Measurements from ENCODE around the gene UROD.
"Not testable (repeated sequence)": the region's sequence is repeated elsewhere in the genome, so short reads cannot be mapped to it uniquely, and the experiment has no call there.

Gene UROD

GRCh38 chr1:45001576-45001975 lies 10.5 kb upstream of the UROD start:
- H3K27ac Mint-ChIP-seq = peak overlapping the region in 1 of 2 donors; percentile 18
- H3K27me3 Mint-ChIP-seq; H3K4me3 Mint-ChIP-seq; DNase-seq; H3K9me3 Mint-ChIP-seq; H3K4me1 Mint-ChIP-seq (ENCODE audit: low read depth in 2 of 2); ATAC-seq (replicated peaks): not testable (repeated sequence)
- H3K36me3 Mint-ChIP-seq (ENCODE audit: insufficient read depth) = peaks cover 31% of the 10 kb centered on the region

DNA sequence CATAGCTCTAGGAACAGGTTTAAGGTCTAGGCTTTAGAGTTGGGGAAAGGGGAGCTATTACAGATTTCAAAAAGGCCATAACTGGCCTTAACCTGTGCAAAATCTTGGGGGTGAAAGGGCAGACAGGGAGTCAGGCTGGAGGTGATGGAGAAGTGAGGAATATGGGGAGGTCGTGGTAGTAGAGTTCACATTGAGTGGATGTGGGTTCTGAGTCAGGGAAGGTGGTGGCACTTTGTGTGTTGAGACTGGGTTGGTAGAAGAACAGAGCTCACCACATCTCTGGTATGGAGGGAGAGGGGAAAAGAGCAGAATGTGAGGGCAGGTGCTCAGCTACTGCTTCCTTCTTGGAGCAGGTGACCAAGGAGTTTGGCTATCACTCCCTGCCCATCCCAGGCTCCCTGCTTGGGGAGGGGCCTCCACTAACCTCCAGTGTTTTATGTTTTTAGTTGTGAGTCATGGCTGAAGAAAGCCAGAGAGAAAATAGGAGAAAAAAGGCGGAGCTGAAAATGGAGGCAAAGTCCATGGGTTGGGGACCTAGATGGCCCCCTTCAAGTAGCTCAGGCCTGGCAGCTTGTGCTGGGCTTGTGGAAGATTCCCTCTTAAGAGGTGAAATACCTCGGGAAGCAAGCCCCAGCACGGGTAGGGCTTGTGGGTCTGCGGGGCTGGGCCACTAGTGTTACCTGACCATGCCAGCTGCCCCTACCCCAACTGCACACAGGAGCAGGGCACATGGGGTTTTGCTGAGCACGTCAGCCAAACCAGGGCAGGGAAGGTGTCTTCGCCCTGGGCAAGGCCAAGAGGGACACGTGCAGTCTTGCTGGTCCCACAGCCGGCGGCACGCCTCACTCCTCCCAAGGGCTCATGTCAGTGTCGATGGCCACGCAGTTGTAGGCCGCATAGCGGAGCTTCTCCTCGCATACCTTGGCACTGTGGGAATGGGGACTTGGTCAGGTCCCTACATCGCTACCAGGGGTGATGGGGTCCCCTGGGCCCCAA lies 9.1 kb upstream of the UROD start:
- no peaks in the 10 kb centered on the region for H3K27me3 Mint-ChIP-seq
- no peaks in the 10 kb centered on the region for H3K9me3 Mint-ChIP-seq
- peak overlapping the region in 1 of 2 donors; percentile 60 for H3K27ac Mint-ChIP-seq
- H3K4me3 Mint-ChIP-seq = no peak overlapping the region
- H3K36me3 Mint-ChIP-seq (ENCODE audit: insufficient read depth) = peaks cover 39% of the 10 kb centered on the region
- H3K4me1 Mint-ChIP-seq (ENCODE audit: low read depth in 2 of 2) = peaks cover 0 to 11% of the 10 kb centered on the region in 2 donors
- no peak for DNase-seq
- no peak for ATAC-seq (replicated peaks)

DNA sequence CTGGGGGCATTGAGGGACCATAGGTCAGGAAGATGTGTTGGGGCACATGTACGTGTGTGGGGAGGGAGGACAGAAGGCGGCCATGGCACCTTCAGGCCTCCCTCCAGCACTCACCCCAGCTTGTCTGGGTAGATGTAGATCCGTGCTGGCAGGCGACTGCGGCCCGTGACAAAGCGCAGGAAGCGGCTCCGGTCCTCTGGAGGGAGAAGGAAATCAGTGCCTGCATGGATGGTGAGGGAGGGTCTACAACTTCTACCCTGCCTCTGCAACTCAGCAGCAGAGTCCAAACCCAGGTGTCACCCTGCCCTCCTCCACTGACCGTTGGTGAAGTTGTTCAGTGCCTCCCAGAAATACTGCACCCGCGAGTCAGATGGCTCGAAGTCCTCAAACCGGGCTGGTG lies 8.3 kb upstream of the UROD start:
- DNase-seq = no peak
- Mint-ChIP-seq H3K4me3 (no peak overlapping the region), H3K36me3 (ENCODE audit: insufficient read depth) (peaks cover 42% of the 10 kb centered on the region), H3K27ac (no peak overlapping the region), H3K9me3 (no peaks in the 10 kb centered on the region), H3K27me3 (no peaks in the 10 kb centered on the region), H3K4me1 (ENCODE audit: low read depth in 2 of 2) (peaks cover 2 to 13% of the 10 kb centered on the region in 2 donors)
- ATAC-seq (replicated peaks) = no peak

GRCh38 chr1:45004281-45004920 lies 7.7 kb upstream of the UROD start:
- Mint-ChIP-seq H3K27me3 (no peaks in the 10 kb centered on the region), H3K27ac (peak overlapping the region in 1 of 2 donors; percentile 22), H3K36me3 (ENCODE audit: insufficient read depth) (peaks cover 45% of the 10 kb centered on the region), H3K4me1 (ENCODE audit: low read depth in 2 of 2) (peaks cover 8 to 20% of the 10 kb centered on the region in 2 donors), H3K4me3 (no peak overlapping the region), H3K9me3 (no peaks in the 10 kb centered on the region)
- no peak for DNase-seq
- ATAC-seq (replicated peaks) = no peak

GRCh38 chr1:45005761-45006160 lies 6.3 kb upstream of the UROD start:
- H3K4me3 Mint-ChIP-seq = no peak overlapping the region
- peaks cover 11 to 32% of the 10 kb centered on the region in 2 donors for H3K4me1 Mint-ChIP-seq (ENCODE audit: low read depth in 2 of 2)
- H3K27me3 Mint-ChIP-seq = no peaks in the 10 kb centered on the region
- DNase-seq (no peak), ATAC-seq (replicated peaks) (no peak)
- peaks cover 47% of the 10 kb centered on the region for H3K36me3 Mint-ChIP-seq (ENCODE audit: insufficient read depth)
- peak overlapping the region in 1 of 2 donors; percentile 47 for H3K27ac Mint-ChIP-seq
- no peaks in the 10 kb centered on the region for H3K9me3 Mint-ChIP-seq

GRCh38 chr1:45007311-45007710 lies 4.7 kb upstream of the UROD start:
- peak overlapping the region in 1 of 2 donors; percentile 6 for H3K27ac Mint-ChIP-seq
- ATAC-seq (replicated peaks) (no peak), DNase-seq (no peak)
- H3K4me1 Mint-ChIP-seq (ENCODE audit: low read depth in 2 of 2) = peaks cover 22 to 37% of the 10 kb centered on the region in 2 donors
- H3K4me3 Mint-ChIP-seq = no peak overlapping the region
- no peaks in the 10 kb centered on the region for H3K27me3 Mint-ChIP-seq
- H3K36me3 Mint-ChIP-seq (ENCODE audit: insufficient read depth) = peaks cover 58% of the 10 kb centered on the region
- no peaks in the 10 kb centered on the region for H3K9me3 Mint-ChIP-seq

- H3K27me3 Mint-ChIP-seq = no peaks in the 10 kb centered on the region
- no peak for DNase-seq
- H3K27ac Mint-ChIP-seq = peak overlapping the region in 1 of 2 donors; percentile 6
- H3K9me3 Mint-ChIP-seq = no peaks in the 10 kb centered on the region
- ATAC-seq (replicated peaks) = no peak
- H3K4me3 Mint-ChIP-seq = no peak overlapping the region
- H3K36me3 Mint-ChIP-seq (ENCODE audit: insufficient read depth) = peaks cover 55% of the 10 kb centered on the region
- peaks cover 26 to 41% of the 10 kb centered on the region in 2 donors for H3K4me1 Mint-ChIP-seq (ENCODE audit: low read depth in 2 of 2)
Measured at GRCh38 chr1:45008076-45008475, 4.0 kb upstream of the UROD start.

- Mint-ChIP-seq H3K27me3 (no peaks in the 10 kb centered on the region), H3K4me1 (ENCODE audit: low read depth in 2 of 2) (peaks cover 26 to 43% of the 10 kb centered on the region in 2 donors), H3K27ac (peak overlapping the region in 1 of 2 donors; percentile 83), H3K9me3 (no peaks in the 10 kb centered on the region), H3K4me3 (no peak overlapping the region), H3K36me3 (ENCODE audit: insufficient read depth) (peaks cover 52% of the 10 kb centered on the region)
- DNase-seq = no peak
- ATAC-seq (replicated peaks) = no peak
Measured at GRCh38 chr1:45008516-45008915, 3.5 kb upstream of the UROD start.

GRCh38 chr1:45009296-45009865 lies 2.7 kb upstream of the UROD start:
- Mint-ChIP-seq H3K4me3 (peak overlapping the region; percentile 84 to 88), H3K27ac (peak overlapping the region; percentile 83 to 84), H3K36me3 (ENCODE audit: insufficient read depth) (peaks cover 55% of the 10 kb centered on the region), H3K4me1 (ENCODE audit: low read depth in 2 of 2) (peaks cover 31 to 45% of the 10 kb centered on the region in 2 donors), H3K9me3 (no peaks in the 10 kb centered on the region), H3K27me3 (no peaks in the 10 kb centered on the region)
- ATAC-seq (replicated peaks) = no peak
- DNase-seq = no peak

- H3K9me3 Mint-ChIP-seq = no peaks in the 10 kb centered on the region
- H3K4me1 Mint-ChIP-seq (ENCODE audit: low read depth in 2 of 2) = peaks cover 39 to 46% of the 10 kb centered on the region in 2 donors
- H3K36me3 Mint-ChIP-seq (ENCODE audit: insufficient read depth) = peaks cover 54% of the 10 kb centered on the region
- peak overlapping the region; percentile 68 to 84 for H3K27ac Mint-ChIP-seq
- H3K4me3 Mint-ChIP-seq = peak overlapping the region; percentile 84 to 88
- no peaks in the 10 kb centered on the region for H3K27me3 Mint-ChIP-seq
- ATAC-seq (replicated peaks) (no peak), DNase-seq (no peak)
Measured at GRCh38 chr1:45009956-45010854, 1.8 kb upstream of the UROD start.

DNA sequence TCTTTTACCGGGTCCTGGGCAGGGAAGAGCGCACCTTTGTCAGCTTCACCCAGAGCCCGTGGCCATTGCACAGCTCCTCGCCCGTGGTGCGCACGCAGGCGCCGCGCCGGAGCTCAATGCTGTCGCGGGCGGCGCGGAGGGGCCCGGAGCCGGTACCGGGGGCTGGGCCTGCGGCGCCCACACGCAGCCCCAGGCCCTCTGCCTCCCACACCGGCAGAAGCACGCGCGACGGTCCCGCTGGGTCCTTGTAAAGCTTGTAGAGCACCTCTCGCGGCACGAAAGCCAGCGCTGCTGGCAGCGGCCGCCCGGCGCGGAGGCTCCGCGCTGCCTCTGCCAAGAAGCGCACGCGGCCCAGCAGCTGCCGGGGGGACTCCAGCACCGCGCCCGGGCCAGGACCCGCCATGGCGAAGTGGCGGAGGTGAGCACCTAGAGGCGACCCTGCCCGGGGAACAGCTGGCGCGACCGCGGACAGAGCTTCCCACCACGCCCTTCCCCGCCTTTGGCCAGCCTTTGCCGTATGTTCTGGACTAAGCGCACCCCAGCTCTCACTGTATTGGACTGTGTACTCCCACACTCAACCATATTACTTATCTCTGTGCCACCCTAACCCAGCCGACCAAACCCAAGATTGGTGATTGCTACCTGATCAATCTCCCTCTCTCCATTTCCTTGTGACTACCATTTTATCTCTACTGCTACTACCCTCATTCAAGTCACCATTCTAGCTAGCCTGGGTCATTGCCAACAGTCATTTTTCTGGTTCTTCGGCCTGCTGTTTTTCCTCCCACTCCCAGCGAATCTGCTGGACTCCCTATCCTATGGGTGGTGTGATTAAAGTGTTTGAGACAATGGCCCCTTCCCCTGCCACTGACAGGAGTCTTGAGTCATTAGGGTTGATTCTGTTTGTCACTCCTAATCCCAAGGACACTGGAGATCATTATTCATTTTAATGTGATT lies 921 bp upstream of the UROD start, which contains the start of gene HECTD3:
TSS of gene HECTD3 (minus strand) at position 470 of the 957 bp plus-strand sequence. CDS start at position 403, 67 bp downstream.
- DNase-seq = peak; percentile 61 to 62 (median 61)
- ATAC-seq (replicated peaks) = peak; percentile 74
- Mint-ChIP-seq H3K4me1 (ENCODE audit: low read depth in 2 of 2) (peaks cover 39 to 46% of the 10 kb centered on the region in 2 donors), H3K27ac (peak within 1 kb of the TSS; percentile 87 to 93), H3K4me3 (peak within 1 kb of the TSS; percentile 84 to 88), H3K36me3 (ENCODE audit: insufficient read depth) (peaks cover 46% of the 10 kb centered on the region), H3K9me3 (no peaks in the 10 kb centered on the region), H3K27me3 (no peaks in the 10 kb centered on the region)
